Right atrium auricular region (tissue), 2 donors: ENCODE measurements around the gene HLTF. TPM values are rescaled to one million over a fixed set of nuclear protein-coding genes. Genes with fewer than 3 reads are reported as not detected.

Source experiments
- DNase-seq: peaks from one replicate; pipeline ENCODE4 v3.0.0-alpha.2; 2019; ENCODE audit warnings: low spot score
- H3K27ac ChIP-seq, 2 donors: fragments of 200-600 bp; sonication (generic); 1 replicate in 1 of 2; 2 replicates in 1 of 2; pipeline ENCODE4 v1.5.1; 2016 to 2019
- H3K27me3 ChIP-seq, 2 donors: fragments of 200-600 bp; sonication (generic); one replicate each; pipeline versions ENCODE4 v1.5.1 to v1.6.0; 2017 to 2019
- H3K36me3 ChIP-seq: fragments of 200-600 bp; sonication (generic); one replicate; pipeline ENCODE4 v1.5.1; 2016
- H3K4me1 ChIP-seq, 2 donors: fragments of 200-600 bp; sonication (generic); one replicate each; pipeline versions ENCODE4 v1.5.1 to v1.6.0; 2017 to 2019
- H3K4me3 ChIP-seq, 2 donors: fragments of 200-600 bp; sonication (generic); 1 replicate in 1 of 2; 2 replicates in 1 of 2; pipeline ENCODE4 v1.5.1; 2017 to 2019; ENCODE audit warnings: mild to moderate bottlenecking in 1 of 2, moderate library complexity in 1 of 2
- H3K9me3 ChIP-seq, 2 donors: fragments of 200-600 bp; sonication (generic); one replicate each; pipeline ENCODE4 v1.5.1; 2019
- CTCF ChIP-seq, 2 donors: fragments of 200-600 bp; sonication (generic); IDR thresholded peaks; one replicate each; pipeline ENCODE4 v1.5.1; 2019; ENCODE audit warnings: antibody characterized with exemption in 2 of 2
- total RNA-seq, 2 donors: library from RNA; depleted of rRNA; stranded (reverse); fragments of >200 nt; gene quantifications; one replicate each; pipeline ENCODE4 v1.1.0, GENCODE V29; 2016

HLTF gene
- total RNA-seq, 2 donors from 2014 or later, result 9.2 to 24.8 TPM

GRCh38 chr3:149038322-149038721 lies 48.0 kb downstream of the HLTF start:
- peaks cover 15% of the 10 kb centered on the region for H3K36me3 ChIP-seq
- H3K4me3 ChIP-seq, result no peak overlapping the region
- H3K9me3 ChIP-seq, result no peaks in the 10 kb centered on the region
- DNase-seq, result no peak
- no peaks in the 10 kb centered on the region for H3K4me1 ChIP-seq
- no peak overlapping the region for H3K27ac ChIP-seq
- no peaks in the 10 kb centered on the region for H3K27me3 ChIP-seq
- TF ChIP-seq CTCF (IDR thresholded peaks at IDR 0.05), result no peak

- Histone ChIP-seq H3K9me3 (no peaks in the 10 kb centered on the region), H3K4me1 (no peaks in the 10 kb centered on the region), H3K27me3 (no peaks in the 10 kb centered on the region), H3K4me3 (no peak overlapping the region), H3K36me3 (peaks cover 15% of the 10 kb centered on the region), H3K27ac (no peak overlapping the region)
- TF ChIP-seq CTCF (IDR thresholded peaks at IDR 0.05), result no peak
- no peak for DNase-seq
These were observed 48.6 kb downstream of the HLTF start for GRCh38 chr3:149037684-149038083.

- Histone ChIP-seq H3K27ac (no peak overlapping the region), H3K27me3 (no peaks in the 10 kb centered on the region), H3K36me3 (peaks cover 23% of the 10 kb centered on the region), H3K4me1 (peaks cover 0 to 8% of the 10 kb centered on the region in 2 donors), H3K9me3 (no peaks in the 10 kb centered on the region), H3K4me3 (no peak overlapping the region)
- no peak for DNase-seq
- TF ChIP-seq CTCF (IDR thresholded peaks at IDR 0.05), result no peak
These were observed 55.2 kb downstream of the HLTF start for GRCh38 chr3:149031096-149031495.

DNA sequence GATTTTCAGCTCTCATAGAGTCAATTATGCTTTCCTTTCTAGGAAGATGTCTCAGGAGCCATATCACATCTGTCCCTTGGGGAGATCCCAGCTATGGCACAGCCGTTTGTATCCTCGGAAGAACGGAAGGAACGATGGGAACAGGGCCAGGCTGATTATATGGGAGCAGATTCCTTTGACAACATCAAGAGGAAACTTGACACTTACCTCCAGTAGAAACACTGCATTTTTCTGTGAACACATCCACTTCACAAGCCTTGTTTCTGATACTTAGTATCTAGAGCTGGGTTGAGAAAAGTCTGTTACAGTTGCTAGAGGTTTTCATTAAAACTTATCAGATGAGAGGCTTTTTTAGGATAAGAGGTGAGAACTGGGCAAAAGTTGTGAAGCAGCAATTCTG lies 59.6 kb downstream of the HLTF start:
- no peak overlapping the region for H3K27ac ChIP-seq
- peaks cover 0 to 8% of the 10 kb centered on the region in 2 donors for H3K4me1 ChIP-seq
- peaks cover 0 to 7% of the 10 kb centered on the region in 2 donors for H3K9me3 ChIP-seq
- H3K4me3 ChIP-seq, result no peak overlapping the region
- H3K36me3 ChIP-seq, result peaks cover 50% of the 10 kb centered on the region
- no peak for TF ChIP-seq CTCF (IDR thresholded peaks at IDR 0.05)
- H3K27me3 ChIP-seq, result no peaks in the 10 kb centered on the region
- DNase-seq, result no peak

- Histone ChIP-seq H3K4me3 (no peak overlapping the region), H3K9me3 (peaks cover 0 to 7% of the 10 kb centered on the region in 2 donors), H3K27ac (no peak overlapping the region), H3K36me3 (peaks cover 62% of the 10 kb centered on the region), H3K4me1 (peaks cover 0 to 28% of the 10 kb centered on the region in 2 donors), H3K27me3 (no peaks in the 10 kb centered on the region)
- no peak for TF ChIP-seq CTCF (IDR thresholded peaks at IDR 0.05)
- DNase-seq, result no peak
These were observed 62.4 kb downstream of the HLTF start for GRCh38 chr3:149023951-149024350.

DNA sequence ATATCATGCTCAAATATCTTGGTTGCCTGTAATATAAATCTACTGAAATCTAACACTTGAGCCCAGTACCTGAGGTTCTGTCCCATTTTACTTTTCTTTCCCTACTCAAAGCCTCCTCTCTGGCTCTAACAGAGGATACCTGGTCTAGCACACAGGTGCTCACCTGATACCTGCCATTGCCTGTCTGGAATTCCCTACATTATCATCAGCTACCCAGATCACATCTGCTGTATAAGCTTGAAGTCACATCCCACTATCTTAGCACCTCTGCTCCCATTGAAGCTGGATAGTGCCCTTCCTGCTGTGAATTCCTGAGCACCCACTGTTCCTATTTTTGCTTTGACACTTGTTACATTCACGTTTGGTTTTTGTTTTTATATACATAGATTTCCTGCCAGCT lies 64.5 kb downstream of the HLTF start:
- Histone ChIP-seq H3K27ac (no peak overlapping the region), H3K27me3 (no peaks in the 10 kb centered on the region), H3K4me1 (peaks cover 0 to 44% of the 10 kb centered on the region in 2 donors), H3K36me3 (peaks cover 46% of the 10 kb centered on the region), H3K4me3 (no peak overlapping the region), H3K9me3 (peaks cover 0 to 7% of the 10 kb centered on the region in 2 donors)
- no peak for DNase-seq
- no peak for TF ChIP-seq CTCF (IDR thresholded peaks at IDR 0.05)
